Body of pancreas (tissue), 4 donors: ENCODE data around the gene SOX12. TPM values are rescaled to one million over a fixed set of nuclear protein-coding genes. Genes with fewer than 3 reads are reported as not detected.
"Not testable (repeated sequence)": the region's sequence is repeated elsewhere in the genome, so short reads cannot be mapped to it uniquely, and the experiment has no call there.

Experiments used
- ATAC-seq: fragments of 150-250 bp; one replicate; pipeline ENCODE4 v1.9.1; 2016
- DNase-seq, 4 donors: peaks; one replicate each; pipeline ENCODE4 v3.0.0-alpha.2; 2019
- H3K27ac ChIP-seq, 4 donors: fragments of 200-600 bp; sonication (generic); 1 replicate in 3 of 4; 2 replicates in 1 of 4; pipeline versions ENCODE4 v1.5.1 to v1.6.1; 2016 to 2019; ENCODE audit warnings: mild to moderate bottlenecking in 1 of 4, mixed read lengths in 1 of 4, moderate library complexity in 1 of 4
- H3K27me3 ChIP-seq, 2 donors: fragments of 200-600 bp; sonication (generic); one replicate each; pipeline ENCODE4 v1.6.0; 2016; ENCODE audit warnings: mild to moderate bottlenecking in 1 of 2
- H3K36me3 ChIP-seq, 2 donors: fragments of 200-600 bp; sonication (generic); replicated peaks in 1 of 2; 2 replicates each; pipeline ENCODE4 v1.5.1; 2016; ENCODE audit warnings: low read depth in 2 of 2; ENCODE audit not compliant: insufficient read depth in 1 of 2
- H3K4me1 ChIP-seq: fragments of 200-600 bp; sonication (generic); one replicate; pipeline ENCODE4 v1.6.0; 2016
- H3K4me3 ChIP-seq, 2 donors: fragments of 200-600 bp; sonication (generic); 1 replicate in 1 of 2; 2 replicates in 1 of 2; pipeline ENCODE4 v1.5.1; 2016 to 2019
- H3K9me3 ChIP-seq, 3 donors: fragments of 200-600 bp; sonication (generic); 1 replicate in 2 of 3; 2 replicates in 1 of 3; pipeline ENCODE4 v1.5.1; 2016
- CTCF ChIP-seq, 7 experiments: fragments of 450-650 bp in 4 of 7; fragments of 200-600 bp in 3 of 7; sonication (generic) in 3 of 7; IDR thresholded peaks; one replicate each; pipeline ENCODE4 v1.5.1; 2016 to 2019; ENCODE audit warnings: antibody characterized with exemption in 7 of 7
- POLR2A ChIP-seq, 3 donors: fragments of 450-650 bp; IDR thresholded peaks; one replicate each; pipeline ENCODE4 v1.6.1; 2016; ENCODE audit warnings: antibody characterized with exemption in 3 of 3, mild to moderate bottlenecking in 2 of 3
- WGBS, 2 donors: methylation state at CpG; one replicate each; pipeline ENCODE4 v1.1.5; 2017; 5-methylcytosine and 5-hydroxymethylcytosine counted together
- intact Hi-C: fragments of 100-400 bp; cut with DNase I; formaldehyde crosslinking; loops from one replicate; pipeline ENCODE4 v1.15.1; 2023
- total RNA-seq, 2 donors: library from RNA; depleted of rRNA; stranded (reverse); fragments of >200 nt; gene quantifications; one replicate each; pipeline ENCODE4 v1.1.0, GENCODE V29; 2016

The SOX12 gene
- total RNA-seq, 2 donors from 2014 or later: 6.2 to 17.1 TPM

- intact Hi-C loops: no loop called here
- H3K4me1 ChIP-seq: peaks cover 31% of the 10 kb centered on the region
- no peak overlapping the region for H3K4me3 ChIP-seq
- no peaks in the 10 kb centered on the region for H3K9me3 ChIP-seq
- peak overlapping the region in 1 of 4 donors; percentile 86 for H3K27ac ChIP-seq
- H3K27me3 ChIP-seq: no peaks in the 10 kb centered on the region
- DNase-seq (peak in 1 of 4 donors; percentile 30), ATAC-seq (no peak)
- WGBS, 2 donors: 76 to 86% methylated on average over 4 to 18 of the region's 19 CpGs
- TF ChIP-seq CTCF (IDR thresholded peaks at IDR 0.05) (no peak), POLR2A (IDR thresholded peaks at IDR 0.05) (no peak)
- H3K36me3 ChIP-seq: no peaks in the 10 kb centered on the region
Observed at GRCh38 chr20:348972-349841, 23.9 kb downstream of the SOX12 start.

GRCh38 chr20:353166-353565 is 27.8 kb downstream of the SOX12 start:
- Histone ChIP-seq H3K4me3 (no peak overlapping the region), H3K4me1 (peaks cover 20% of the 10 kb centered on the region), H3K9me3 (no peaks in the 10 kb centered on the region), H3K27ac (no peak overlapping the region), H3K27me3 (no peaks in the 10 kb centered on the region), H3K36me3 (no peaks in the 10 kb centered on the region)
- ATAC-seq (no peak), DNase-seq (no peak)
- TF ChIP-seq POLR2A (IDR thresholded peaks at IDR 0.05) (no peak), CTCF (IDR thresholded peaks at IDR 0.05) (no peak)
- intact Hi-C loops: loop anchor here (10.0 kb wide), 2 partner anchors 82 to 122 kb away; no protein-coding TSS in a partner anchor
- 88 to 100% methylated on average over 1 to 13 of the region's 13 CpGs for WGBS, 2 donors

DNA sequence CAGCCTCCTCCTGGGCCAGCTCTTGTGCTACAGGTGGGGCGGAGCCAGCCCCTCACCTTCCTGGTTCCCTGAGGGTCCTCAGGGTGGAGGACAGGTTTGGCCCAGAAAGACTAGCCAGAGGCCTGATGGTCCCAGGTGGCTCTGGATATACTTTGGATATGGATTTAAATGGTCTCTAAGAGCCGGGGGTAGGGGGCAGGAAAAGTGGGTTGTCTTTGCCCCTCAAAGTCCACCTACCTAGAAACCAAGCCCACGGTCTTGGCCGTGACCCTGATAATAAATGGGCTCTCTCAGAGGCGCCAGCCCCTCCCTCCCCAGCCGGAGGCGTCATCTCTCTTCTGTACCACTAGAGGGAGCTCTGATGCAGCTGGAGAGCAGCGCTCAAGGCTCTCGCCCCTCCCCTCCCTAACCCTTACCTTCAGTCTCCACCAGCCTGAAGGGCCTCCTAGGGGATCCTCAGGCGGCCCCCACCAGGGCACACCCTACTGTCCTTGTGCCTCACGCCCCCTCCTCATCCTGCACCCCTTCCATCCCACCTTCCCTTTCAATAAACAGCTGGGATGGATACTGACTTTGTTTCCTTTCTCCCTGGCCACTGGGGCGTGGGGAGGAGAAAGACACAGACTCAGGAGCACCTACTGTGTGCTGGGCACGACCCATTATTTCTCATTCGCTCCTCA is 29.1 kb downstream of the SOX12 start:
- ATAC-seq: peak; percentile 96
- 10 to 12% methylated on average over 11 to 14 of the region's 14 CpGs for WGBS, 2 donors
- intact Hi-C loops: loop anchor here (10.0 kb wide), 2 partner anchors 80 to 120 kb away; no protein-coding TSS in a partner anchor

GRCh38 chr20:356154-356553 is 30.8 kb downstream of the SOX12 start:
- not testable (repeated sequence) for H3K9me3 ChIP-seq, H3K27ac ChIP-seq, ATAC-seq, H3K4me3 ChIP-seq, H3K27me3 ChIP-seq, H3K36me3 ChIP-seq, DNase-seq, H3K4me1 ChIP-seq
- WGBS, 2 donors: 78 to 79% methylated on average over 2 of the region's 2 CpGs
- intact Hi-C loops: loop anchor here (10.0 kb wide), 2 partner anchors 79 to 119 kb away; no protein-coding TSS in a partner anchor

More for the DNA sequence above, 29.1 kb downstream of the SOX12 start:
- H3K27ac ChIP-seq: no peak overlapping the region
- no peak overlapping the region for H3K4me3 ChIP-seq
- peaks cover 8% of the 10 kb centered on the region for H3K4me1 ChIP-seq
- TF ChIP-seq POLR2A (IDR thresholded peaks at IDR 0.05): no peak
- peak; percentile 88 to 97 (median 96) for TF ChIP-seq CTCF (IDR thresholded peaks at IDR 0.05)
- no peaks in the 10 kb centered on the region for H3K9me3 ChIP-seq
- H3K27me3 ChIP-seq: no peaks in the 10 kb centered on the region
- no peaks in the 10 kb centered on the region for H3K36me3 ChIP-seq
- peak; percentile 74 to 78 (median 76) for DNase-seq

- no peak overlapping the region for H3K4me3 ChIP-seq
- H3K27me3 ChIP-seq: no peaks in the 10 kb centered on the region
- 85 to 89% methylated on average over 10 of the region's 10 CpGs for WGBS, 2 donors
- peaks cover 7% of the 10 kb centered on the region for H3K4me1 ChIP-seq
- no peaks in the 10 kb centered on the region for H3K36me3 ChIP-seq
- ATAC-seq (no peak), DNase-seq (no peak)
- H3K27ac ChIP-seq: no peak overlapping the region
- no peak for TF ChIP-seq CTCF (IDR thresholded peaks at IDR 0.05)
- intact Hi-C loops: loop anchor here (10.0 kb wide), 2 partner anchors 78 to 118 kb away; no protein-coding TSS in a partner anchor
- no peaks in the 10 kb centered on the region for H3K9me3 ChIP-seq
Observed at GRCh38 chr20:356745-357144, 31.4 kb downstream of the SOX12 start.
